Motor neuron (in vitro differentiated cells): ENCODE data around the gene TIAM1. TPM values are rescaled to one million over a fixed set of nuclear protein-coding genes. Genes with fewer than 3 reads are reported as not detected.

ENCODE experiments used
- ATAC-seq, 8 experiments: fragments of 200-7000 bp; cut with Tn5 transposase; replicated peaks in 6 of 8; 2 replicates each; pipeline ENCODE4 v1.8.0; 2021; ENCODE audit warnings: mild to moderate bottlenecking in 8 of 8, moderate library complexity in 8 of 8
- H3K27ac ChIP-seq, 2 donors: fragments of 250-450 bp; sonication (Bioruptor Pico); 2 replicates each; pipeline ENCODE4 v1.9.0; 2021; ENCODE audit warnings: antibody characterized with exemption in 2 of 2, mild to moderate bottlenecking in 2 of 2, moderate library complexity in 1 of 2
- H3K4me1 ChIP-seq, 2 donors: fragments of 250-450 bp; sonication (Bioruptor Pico); replicated peaks in 1 of 2; 2 replicates each; pipeline ENCODE4 v1.6.1; 2021; ENCODE audit warnings: antibody characterized with exemption in 2 of 2, mild to moderate bottlenecking in 2 of 2, moderate library complexity in 1 of 2
- H3K4me3 ChIP-seq, 5 donors: fragments of 250-450 bp; sonication (Bioruptor Pico); 2 replicates each; pipeline ENCODE4 v1.9.0; 2021; ENCODE audit warnings: antibody characterized with exemption in 5 of 5, mild to moderate bottlenecking in 5 of 5, moderate library complexity in 4 of 5
- WGBS, 10 experiments: fragments of 450-650 bp; shearing (Covaris generic); methylation state at CpG; one replicate each; pipeline ENCODE4 v1.0.0; 2022; 5-methylcytosine and 5-hydroxymethylcytosine counted together
- in situ Hi-C, 9 experiments: fragments of 400-800 bp; cut with MboI; loops; one replicate each; pipeline ENCODE4 v1.15.0; 2021; ENCODE audit warnings: low sequenced_read_pairs in 9 of 9, low pct_unique_long_range_greater_than_20kb in 2 of 9; ENCODE audit not compliant: unreplicated experiment in 9 of 9
- total RNA-seq, 8 experiments: library from RNA; unstranded; fragments of 300-600 nt; gene quantifications; 2 replicates each; pipeline versions ENCODE4 v1.2.3 to v1.2.4, GENCODE V29; 2022

Gene TIAM1
- total RNA-seq, 8 experiments from 2014 or later: 1.6 to 70.7 (median 18.7) TPM

DNA sequence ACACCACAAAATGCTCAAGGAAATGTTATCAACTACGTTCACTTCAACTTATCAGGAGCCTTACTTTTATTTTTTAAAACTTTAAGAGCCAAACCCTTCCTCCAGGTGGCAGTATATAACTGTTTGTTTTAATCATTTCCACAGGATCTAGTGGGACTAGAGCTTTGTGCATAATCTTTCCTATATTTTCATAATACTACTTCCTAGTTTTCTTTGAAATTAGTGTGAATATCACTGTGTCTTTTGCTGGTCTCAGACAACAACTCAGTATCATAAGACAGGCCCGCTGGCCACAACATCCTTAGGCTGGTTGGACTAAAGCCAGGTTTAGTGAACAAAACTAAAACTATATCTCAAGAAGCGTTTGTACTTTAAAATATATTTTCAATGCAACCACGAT lies 145.5 kb downstream of the TIAM1 start:
- Histone ChIP-seq H3K27ac (no peak overlapping the region), H3K4me3 (no peak overlapping the region), H3K4me1 (no peaks in the 10 kb centered on the region)
- ATAC-seq: peak in 5 of 8 experiments; percentile 13 to 64 (median 60)
- in situ Hi-C loops: loop anchor here in 8 of 9 experiments (10.0 to 25.0 kb wide), 5 partner anchors 136 to 414 kb away; no protein-coding TSS in a partner anchor
- 14 to 80% (median 70%) methylated on average over 1 to 4 of the region's 4 CpGs for WGBS, 10 experiments

- WGBS, 10 experiments: 29 to 100% (median 92%) methylated on average over 1 to 2 of the region's 2 CpGs; no CpG with 5 or more reads in 1 of the 10 experiments
- H3K4me1 ChIP-seq: no peaks in the 10 kb centered on the region
- H3K27ac ChIP-seq: no peak overlapping the region
- H3K4me3 ChIP-seq: no peak overlapping the region
- in situ Hi-C loops: loop anchor here in 8 of 9 experiments (10.0 to 25.0 kb wide), 5 partner anchors 138 to 416 kb away; no protein-coding TSS in a partner anchor
- no peak for ATAC-seq
These were observed 147.3 kb downstream of the TIAM1 start for GRCh38 chr21:31196724-31197123.

- Histone ChIP-seq H3K4me1 (no peaks in the 10 kb centered on the region), H3K4me3 (no peak overlapping the region), H3K27ac (no peak overlapping the region)
- 57 to 99% (median 85%) methylated on average over 4 to 5 of the region's 5 CpGs for WGBS, 10 experiments
- no peak for ATAC-seq
- in situ Hi-C loops: loop anchor here in 8 of 9 experiments (10.0 to 25.0 kb wide), 5 partner anchors 139 to 417 kb away; no protein-coding TSS in a partner anchor
These were observed 148.6 kb downstream of the TIAM1 start for GRCh38 chr21:31195334-31196015.

GRCh38 chr21:31194510-31195293 lies 149.4 kb downstream of the TIAM1 start:
- in situ Hi-C loops: loop anchor here in 8 of 9 experiments (10.0 to 25.0 kb wide), 5 partner anchors 140 to 418 kb away; no protein-coding TSS in a partner anchor
- no peak for ATAC-seq
- Histone ChIP-seq H3K27ac (no peak overlapping the region), H3K4me3 (no peak overlapping the region), H3K4me1 (no peaks in the 10 kb centered on the region)
- 50 to 100% (median 94%) methylated on average over 1 to 5 of the region's 5 CpGs for WGBS, 10 experiments

DNA sequence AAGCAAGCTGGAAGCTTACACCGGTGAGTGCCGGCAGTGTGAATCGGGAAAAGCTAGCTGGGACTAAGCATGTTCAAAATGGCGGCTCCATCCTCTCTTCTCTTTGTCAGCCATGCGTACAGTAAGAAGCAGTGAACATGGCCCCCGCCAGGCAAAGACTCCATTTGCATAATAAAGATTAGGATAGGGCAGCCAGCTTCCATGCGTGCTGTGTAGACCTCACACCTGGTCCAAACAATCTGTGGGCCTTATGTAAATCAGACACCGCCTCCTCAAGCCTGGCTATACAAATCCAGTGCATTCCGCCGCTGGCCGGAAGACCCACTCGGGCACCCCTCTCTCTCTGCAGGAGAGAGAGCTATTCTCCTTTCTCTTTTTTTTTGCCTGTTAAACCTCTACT lies 150.3 kb downstream of the TIAM1 start:
- in situ Hi-C loops: loop anchor here in 8 of 9 experiments (10.0 to 25.0 kb wide), 5 partner anchors 141 to 419 kb away; no protein-coding TSS in a partner anchor
- Histone ChIP-seq H3K4me1 (no peaks in the 10 kb centered on the region), H3K4me3 (no peak overlapping the region), H3K27ac (no peak overlapping the region)
- 72 to 100% (median 87%) methylated on average over 1 to 7 of the region's 12 CpGs; no CpG with 5 or more reads in 2 of the 10 experiments for WGBS, 10 experiments
- ATAC-seq: peak in 2 of 8 experiments; percentile 33 to 41

- Histone ChIP-seq H3K27ac (no peak overlapping the region), H3K4me3 (no peak overlapping the region), H3K4me1 (no peaks in the 10 kb centered on the region)
- no peak for ATAC-seq
- WGBS, 10 experiments: 57 to 100% (median 90%) methylated on average over 1 to 3 of the region's 3 CpGs; no CpG with 5 or more reads in 1 of the 10 experiments
- in situ Hi-C loops: loop anchor here in 8 of 9 experiments (10.0 to 25.0 kb wide), 5 partner anchors 143 to 421 kb away; no protein-coding TSS in a partner anchor
These were observed 152.5 kb downstream of the TIAM1 start for GRCh38 chr21:31191553-31191952.

- no peak overlapping the region for H3K4me3 ChIP-seq
- no peaks in the 10 kb centered on the region for H3K4me1 ChIP-seq
- no peak overlapping the region for H3K27ac ChIP-seq
- no peak for ATAC-seq
- WGBS, 10 experiments: 51 to 100% (median 93%) methylated on average over 1 to 5 of the region's 5 CpGs
- in situ Hi-C loops: loop anchor here in 8 of 9 experiments (10.0 to 25.0 kb wide), 5 partner anchors 144 to 422 kb away; no protein-coding TSS in a partner anchor
These were observed 153.5 kb downstream of the TIAM1 start for GRCh38 chr21:31190516-31190915.

DNA sequence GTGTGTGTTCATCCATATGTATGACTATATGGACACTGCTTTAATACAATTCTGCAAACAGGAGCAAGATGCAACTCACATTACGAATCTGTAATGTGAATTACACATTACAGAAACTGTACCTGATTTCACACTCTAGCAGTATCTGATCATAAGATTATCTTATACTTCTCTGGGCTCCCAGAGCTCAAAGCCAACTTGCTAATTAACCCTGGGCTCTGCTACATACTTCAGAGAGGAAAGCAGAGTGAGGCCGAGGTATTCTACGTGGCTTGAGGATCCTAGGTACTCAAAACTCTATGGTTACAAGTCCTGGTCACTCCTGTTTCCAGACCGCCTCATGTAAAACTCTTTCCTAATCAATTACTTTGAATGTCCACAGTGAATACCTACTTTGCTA lies 156.6 kb downstream of the TIAM1 start:
- Histone ChIP-seq H3K4me3 (no peak overlapping the region), H3K4me1 (no peaks in the 10 kb centered on the region), H3K27ac (no peak overlapping the region)
- WGBS, 10 experiments: 60 to 94% (median 81%) methylated on average over 1 to 4 of the region's 4 CpGs; no CpG with 5 or more reads in 3 of the 10 experiments
- in situ Hi-C loops: loop anchor here in 4 of 9 experiments (25.0 kb wide), 2 partner anchors 400 to 425 kb away; no protein-coding TSS in a partner anchor
- no peak for ATAC-seq

DNA sequence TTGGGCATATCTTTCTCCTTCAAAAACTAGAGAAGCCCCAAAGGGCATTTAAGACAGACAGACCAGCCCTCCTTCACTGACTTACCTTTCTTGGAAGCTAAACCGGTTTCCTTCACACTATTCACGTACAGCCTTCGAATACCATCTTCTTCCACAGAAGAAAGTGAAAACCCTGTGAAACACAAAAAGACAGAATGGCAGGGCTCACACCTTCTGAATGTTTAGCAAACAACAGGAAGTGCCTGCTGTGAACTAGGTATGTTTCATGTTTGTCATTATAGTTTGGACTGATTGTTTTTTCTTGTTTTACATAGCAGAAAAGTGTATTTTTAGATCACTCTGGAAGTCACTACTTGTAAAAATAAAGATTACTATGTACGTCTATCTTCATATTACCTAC lies 157.1 kb downstream of the TIAM1 start:
- in situ Hi-C loops: loop anchor here in 4 of 9 experiments (25.0 kb wide), 2 partner anchors 400 to 425 kb away; no protein-coding TSS in a partner anchor
- ATAC-seq: no peak
- no peaks in the 10 kb centered on the region for H3K4me1 ChIP-seq
- WGBS, 10 experiments: 17 to 100% (median 90%) methylated on average over 1 to 4 of the region's 4 CpGs
- no peak overlapping the region for H3K4me3 ChIP-seq
- no peak overlapping the region for H3K27ac ChIP-seq

DNA sequence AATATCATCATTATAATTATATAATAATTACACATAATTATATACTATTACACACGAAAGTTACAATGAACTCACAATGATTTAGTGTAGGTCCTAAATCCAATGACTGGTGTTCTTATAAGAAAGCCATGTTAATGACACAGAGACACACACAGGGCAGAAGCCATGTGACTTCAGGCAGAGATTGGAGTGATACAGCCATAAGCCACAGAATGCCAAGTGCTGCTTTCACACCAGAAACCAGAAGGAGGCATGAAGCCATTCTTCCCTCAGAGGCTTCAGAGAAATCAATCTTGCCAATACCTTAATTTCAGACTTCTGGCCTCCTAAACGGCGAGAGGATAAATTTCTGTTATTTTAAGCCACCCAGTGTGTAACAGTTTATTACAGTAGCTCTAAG lies 158.4 kb downstream of the TIAM1 start:
- peak in 1 of 8 experiments; percentile 16 for ATAC-seq
- in situ Hi-C loops: loop anchor here in 4 of 9 experiments (25.0 kb wide), 2 partner anchors 402 to 427 kb away; no protein-coding TSS in a partner anchor
- H3K4me1 ChIP-seq: no peaks in the 10 kb centered on the region
- H3K27ac ChIP-seq: no peak overlapping the region
- 71 to 100% (median 91%) methylated on average over 1 to 3 of the region's 3 CpGs for WGBS, 10 experiments
- H3K4me3 ChIP-seq: no peak overlapping the region

DNA sequence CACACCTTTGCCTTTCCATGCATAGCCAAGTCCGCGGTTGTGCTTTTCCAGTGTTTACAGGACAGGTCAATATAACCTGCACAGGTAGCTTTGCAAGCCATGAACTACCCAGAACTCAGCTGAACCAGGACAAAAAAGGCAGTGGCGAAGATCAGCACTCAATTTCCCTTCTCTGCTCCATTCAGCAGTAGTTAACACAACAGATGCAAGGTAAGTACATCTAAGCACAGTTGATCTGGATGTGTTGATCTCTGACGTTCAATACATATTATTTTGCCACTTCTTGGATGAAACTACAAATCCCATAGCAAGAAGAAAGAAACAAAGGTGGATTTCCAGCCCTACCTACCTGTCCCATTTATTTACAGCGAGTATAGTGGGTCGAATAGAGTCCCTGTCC lies 159.2 kb downstream of the TIAM1 start:
- 20 to 100% (median 93%) methylated on average over 1 to 6 of the region's 6 CpGs; no CpG with 5 or more reads in 1 of the 10 experiments for WGBS, 10 experiments
- no peak overlapping the region for H3K27ac ChIP-seq
- H3K4me1 ChIP-seq: no peaks in the 10 kb centered on the region
- ATAC-seq: no peak
- in situ Hi-C loops: loop anchor here in 5 of 9 experiments (5.0 to 25.0 kb wide), 3 partner anchors 88 to 427 kb away; no protein-coding TSS in a partner anchor
- H3K4me3 ChIP-seq: no peak overlapping the region

DNA sequence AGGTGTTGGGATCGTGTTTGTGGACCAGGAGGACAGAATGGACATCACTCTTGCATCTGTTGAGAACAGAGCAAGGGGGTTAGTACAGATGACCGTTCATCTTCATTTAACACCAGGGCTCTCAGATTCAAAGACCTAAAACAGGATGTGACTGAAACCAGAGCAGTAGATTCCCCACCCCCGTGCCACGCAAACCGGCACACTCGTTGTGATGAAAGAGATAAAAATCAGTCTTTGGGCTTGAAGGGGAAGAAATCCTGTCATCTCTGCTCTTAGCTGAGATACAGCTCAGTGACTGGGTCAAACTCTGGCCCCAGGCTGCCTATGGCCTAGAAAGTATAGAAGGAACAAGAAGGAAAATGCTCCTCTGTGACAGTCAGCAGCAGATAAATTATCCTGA lies 159.6 kb downstream of the TIAM1 start:
- ATAC-seq: no peak
- 32 to 100% (median 94%) methylated on average over 1 to 6 of the region's 6 CpGs; no CpG with 5 or more reads in 1 of the 10 experiments for WGBS, 10 experiments

More for the DNA sequence above, 159.6 kb downstream of the TIAM1 start:
- in situ Hi-C loops: loop anchor here in 5 of 9 experiments (5.0 to 25.0 kb wide), 3 partner anchors 87 to 428 kb away; no protein-coding TSS in a partner anchor
- no peak overlapping the region for H3K4me3 ChIP-seq
- H3K27ac ChIP-seq: no peak overlapping the region
- H3K4me1 ChIP-seq: no peaks in the 10 kb centered on the region
